GM12875 (cell line): ENCODE data around the gene RAB17.

Experiments
- H3K4me3 ChIP-seq: one replicate; pipeline ENCODE4 v1.5.1; 2011; ENCODE audit warnings: low read depth, low read length, control low read depth
- CTCF ChIP-seq: IDR thresholded peaks from 2 replicates; pipeline ENCODE4 v1.5.1; 2011; ENCODE audit warnings: low read depth, mild to moderate bottlenecking, control low read depth, inconsistent platforms, low read length, moderate library complexity, borderline replicate concordance; ENCODE audit not compliant: insufficient read depth

Gene RAB17

GRCh38 chr2:237569896-237570295 is 20.6 kb downstream of the RAB17 start:
- no peak for TF ChIP-seq CTCF
- no peak overlapping the region for H3K4me3 ChIP-seq

- no peak for TF ChIP-seq CTCF
- no peak overlapping the region for H3K4me3 ChIP-seq
Measured at GRCh38 chr2:237569041-237569440, 21.5 kb downstream of the RAB17 start.

- H3K4me3 ChIP-seq, result no peak overlapping the region
- TF ChIP-seq CTCF, result no peak
Measured at GRCh38 chr2:237568121-237568660, 22.3 kb downstream of the RAB17 start.

GRCh38 chr2:237567276-237568029 is 23.1 kb downstream of the RAB17 start:
- H3K4me3 ChIP-seq, result no peak overlapping the region
- TF ChIP-seq CTCF, result no peak

GRCh38 chr2:237566401-237567235 is 23.9 kb downstream of the RAB17 start, which contains the start of gene PRLH:
Gene PRLH, plus strand, starts transcription at chr2:237566574. Its CDS starts 0 bp downstream, at chr2:237566574.
- H3K4me3 ChIP-seq, result no peak within 1 kb of the TSS
- TF ChIP-seq CTCF, result no peak

GRCh38 chr2:237565974-237566373 is 24.6 kb downstream of the RAB17 start:
- TF ChIP-seq CTCF, result no peak
- no peak overlapping the region for H3K4me3 ChIP-seq
